CD14-positive monocyte (primary cell): ENCODE data around the gene G6PC2. TPM values are rescaled to one million over a fixed set of nuclear protein-coding genes. Genes with fewer than 3 reads are reported as not detected.
A peak's percentile ranks its signal among the peaks of the same experiment; 100 is the strongest.

Source experiments
- DNase-seq, 3 donors: peaks; one replicate each; pipeline ENCODE4 v3.0.0-alpha.2; 2011 to 2022
- H2AFZ ChIP-seq: 2 replicates; pipeline ENCODE4 v1.6.0; 2012; ENCODE audit warnings: mild to moderate bottlenecking, low read depth, low read length, inconsistent platforms; ENCODE audit not compliant: insufficient read depth, poor library complexity, severe bottlenecking
- H3K27ac ChIP-seq, 2 donors: 1 replicate in 1 of 2; 2 replicates in 1 of 2; pipeline ENCODE4 v1.5.1; 2012 to 2013; ENCODE audit warnings: low read length in 2 of 2, control low read depth in 1 of 2, inconsistent platforms in 1 of 2, low read depth in 1 of 2, mild to moderate bottlenecking in 1 of 2
- H3K27me3 ChIP-seq, 2 donors: one replicate each; pipeline versions ENCODE4 v1.6.0 to v1.6.1; 2011 to 2013; ENCODE audit warnings: low read length in 2 of 2; ENCODE audit not compliant: control insufficient read depth in 2 of 2, insufficient read depth in 2 of 2
- H3K36me3 ChIP-seq, 2 donors: replicated peaks in 1 of 2; 1 replicate in 1 of 2; 2 replicates in 1 of 2; pipeline versions ENCODE4 v1.5.1 to v1.6.1; 2012 to 2013; ENCODE audit warnings: low read length in 2 of 2, control low read depth in 1 of 2, inconsistent platforms in 1 of 2, mild to moderate bottlenecking in 1 of 2; ENCODE audit not compliant: insufficient read depth in 2 of 2, control insufficient read depth in 1 of 2
- H3K4me1 ChIP-seq, 2 donors: 1 replicate in 1 of 2; 2 replicates in 1 of 2; pipeline versions ENCODE4 v1.5.1 to v1.6.1; 2012 to 2013; ENCODE audit warnings: low read length in 2 of 2, control low read depth in 1 of 2, inconsistent platforms in 1 of 2, mild to moderate bottlenecking in 1 of 2, moderate library complexity in 1 of 2; ENCODE audit not compliant: insufficient read depth in 2 of 2, control insufficient read depth in 1 of 2
- H3K4me2 ChIP-seq: replicated peaks from 2 replicates; pipeline ENCODE3; 2012; ENCODE audit warnings: low read length, moderate library complexity, mild to moderate bottlenecking; ENCODE audit not compliant: poor library complexity, severe bottlenecking; ENCODE audit errors: extremely low read depth
- H3K4me3 ChIP-seq, 3 experiments: fragments of 200-600 bp in 1 of 3; sonication (generic) in 1 of 3; replicated peaks in 1 of 3; 1 replicate in 2 of 3; 2 replicates in 1 of 3; pipeline ENCODE4 v1.5.1; 2011 to 2013; ENCODE audit warnings: low read length in 3 of 3, mild to moderate bottlenecking in 3 of 3, control low read depth in 2 of 3, low read depth in 2 of 3, inconsistent platforms in 1 of 3, moderate library complexity in 1 of 3
- H3K79me2 ChIP-seq: 2 replicates; pipeline ENCODE4 v1.6.0; 2012; ENCODE audit warnings: mild to moderate bottlenecking, control low read depth, inconsistent platforms, low read length, moderate library complexity; ENCODE audit not compliant: insufficient read depth
- H3K9ac ChIP-seq: 2 replicates; pipeline ENCODE4 v1.6.0; 2017; ENCODE audit warnings: low read length, mild to moderate bottlenecking; ENCODE audit not compliant: insufficient read depth, poor library complexity, severe bottlenecking
- H3K9me3 ChIP-seq, 2 donors: replicated peaks in 1 of 2; 1 replicate in 1 of 2; 2 replicates in 1 of 2; pipeline versions ENCODE4 v1.5.1 to v1.6.1; 2012 to 2013; ENCODE audit warnings: low read length in 2 of 2, control low read depth in 1 of 2; ENCODE audit not compliant: control insufficient read depth in 1 of 2, insufficient read depth in 1 of 2
- H4K20me1 ChIP-seq: 2 replicates; pipeline ENCODE4 v1.6.0; 2012; ENCODE audit warnings: mild to moderate bottlenecking, low read length, control low read depth, moderate library complexity; ENCODE audit not compliant: insufficient read depth
- H3K27ac Mint-ChIP-seq, 7 donors: one replicate each; pipeline ENCODE4 v1.8.0; 2020; ENCODE audit warnings: mild to moderate bottlenecking in 7 of 7, mixed read lengths in 7 of 7, moderate library complexity in 6 of 7, inconsistent platforms in 2 of 7
- H3K27me3 Mint-ChIP-seq, 3 donors: one replicate each; pipeline ENCODE4 v1.8.0; 2021 to 2022; ENCODE audit warnings: low read depth in 3 of 3, mild to moderate bottlenecking in 3 of 3, mixed read lengths in 3 of 3, moderate library complexity in 3 of 3, inconsistent platforms in 1 of 3
- H3K36me3 Mint-ChIP-seq, 2 donors: one replicate each; pipeline ENCODE4 v1.8.0; 2020; ENCODE audit warnings: mixed read lengths in 2 of 2, inconsistent platforms in 1 of 2, mild to moderate bottlenecking in 1 of 2
- H3K4me1 Mint-ChIP-seq: one replicate; pipeline ENCODE4 v1.8.0; 2020; ENCODE audit warnings: mild to moderate bottlenecking, mixed read lengths
- H3K4me3 Mint-ChIP-seq, 2 donors: one replicate each; pipeline ENCODE4 v1.8.0; 2020; ENCODE audit warnings: mild to moderate bottlenecking in 2 of 2, mixed read lengths in 2 of 2, moderate library complexity in 1 of 2
- H3K9me3 Mint-ChIP-seq, 7 donors: one replicate each; pipeline ENCODE4 v1.8.0; 2020 to 2022; ENCODE audit warnings: mixed read lengths in 7 of 7, mild to moderate bottlenecking in 6 of 7, moderate library complexity in 6 of 7, inconsistent platforms in 2 of 7
- WGBS: methylation state at CpG from one replicate; pipeline ENCODE4 v1.1.5; 2013; ENCODE audit warnings: missing lambda C conversion rate; ENCODE audit not compliant: insufficient coverage; 5-methylcytosine and 5-hydroxymethylcytosine counted together
- intact Hi-C, 2 donors: fragments of 100-400 bp; cut with micrococcal nuclease; formaldehyde crosslinking; loops; one replicate each; pipeline versions ENCODE4 v1.15.0 to v1.15.1; 2023
- polyA plus RNA-seq, 3 donors: library from polyadenylated mRNA; depleted of rRNA in 1 of 3; unstranded in 2 of 3; stranded (reverse) in 1 of 3; fragments of 300-500 nt in 2 of 3; fragments of >200 nt in 1 of 3; fragmentation: Illumina TruSeq in 2 of 3; gene quantifications; 1 replicate in 2 of 3; 2 replicates in 1 of 3; pipeline ENCODE4 v1.2.3, GENCODE V29; 2012 to 2021
- TF ChIP-seq, protein P1 (sequence below): fragments of 200-600 bp; IDR thresholded peaks from one replicate; pipeline ENCODE4 v1.8.0; 2022; ENCODE audit warnings: antibody characterized with exemption, mild to moderate bottlenecking

G6PC2 gene
- polyA plus RNA-seq, 3 donors = not detected

DNA sequence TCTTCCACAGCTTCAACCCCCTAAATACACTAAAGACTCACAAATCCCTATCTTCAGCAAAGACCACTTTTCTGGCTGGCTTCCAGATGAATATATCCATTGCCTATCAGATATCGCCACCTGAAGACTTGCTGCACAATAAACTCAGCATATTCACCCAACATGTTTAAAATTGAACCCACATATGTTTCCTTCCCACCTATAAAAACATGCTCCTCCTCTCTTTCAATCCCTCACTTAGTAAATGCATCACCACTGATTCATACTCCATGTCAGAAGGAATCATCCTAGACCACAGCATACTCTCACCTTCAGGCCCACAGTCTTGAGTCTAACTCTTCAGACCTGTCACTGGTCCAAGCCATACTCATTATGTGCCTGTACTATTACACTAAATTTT is 16.1 kb upstream of the G6PC2 start:
- Mint-ChIP-seq H3K27me3 (no peaks in the 10 kb centered on the region), H3K4me1 (peaks cover 11% of the 10 kb centered on the region), H3K36me3 (peaks cover 26 to 50% of the 10 kb centered on the region in 2 donors), H3K4me3 (no peak overlapping the region), H3K9me3 (no peaks in the 10 kb centered on the region), H3K27ac (no peak overlapping the region)
- Histone ChIP-seq H3K27me3 (no peaks in the 10 kb centered on the region), H3K9me3 (no peaks in the 10 kb centered on the region), H3K27ac (no peak overlapping the region), H3K4me2 (no peak overlapping the region), H2AFZ (no peak overlapping the region), H3K9ac (no peak overlapping the region), H3K79me2 (peaks cover 38% of the 10 kb centered on the region), H3K36me3 (peaks cover 16 to 38% of the 10 kb centered on the region in 2 donors), H3K4me1 (peaks cover 6 to 8% of the 10 kb centered on the region in 2 donors), H4K20me1 (no peaks in the 10 kb centered on the region), H3K4me3 (no peak overlapping the region)
- intact Hi-C loops = no loop called here
- 92% methylated on average over 1 of the region's 1 CpG for WGBS
- TF ChIP-seq, protein P1, sequence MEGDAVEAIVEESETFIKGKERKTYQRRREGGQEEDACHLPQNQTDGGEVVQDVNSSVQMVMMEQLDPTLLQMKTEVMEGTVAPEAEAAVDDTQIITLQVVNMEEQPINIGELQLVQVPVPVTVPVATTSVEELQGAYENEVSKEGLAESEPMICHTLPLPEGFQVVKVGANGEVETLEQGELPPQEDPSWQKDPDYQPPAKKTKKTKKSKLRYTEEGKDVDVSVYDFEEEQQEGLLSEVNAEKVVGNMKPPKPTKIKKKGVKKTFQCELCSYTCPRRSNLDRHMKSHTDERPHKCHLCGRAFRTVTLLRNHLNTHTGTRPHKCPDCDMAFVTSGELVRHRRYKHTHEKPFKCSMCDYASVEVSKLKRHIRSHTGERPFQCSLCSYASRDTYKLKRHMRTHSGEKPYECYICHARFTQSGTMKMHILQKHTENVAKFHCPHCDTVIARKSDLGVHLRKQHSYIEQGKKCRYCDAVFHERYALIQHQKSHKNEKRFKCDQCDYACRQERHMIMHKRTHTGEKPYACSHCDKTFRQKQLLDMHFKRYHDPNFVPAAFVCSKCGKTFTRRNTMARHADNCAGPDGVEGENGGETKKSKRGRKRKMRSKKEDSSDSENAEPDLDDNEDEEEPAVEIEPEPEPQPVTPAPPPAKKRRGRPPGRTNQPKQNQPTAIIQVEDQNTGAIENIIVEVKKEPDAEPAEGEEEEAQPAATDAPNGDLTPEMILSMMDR = no peak
- no peak for DNase-seq

GRCh38 chr2:168889635-168890005 is 11.5 kb upstream of the G6PC2 start:
- intact Hi-C loops = no loop called here
- Mint-ChIP-seq H3K4me1 (peaks cover 15% of the 10 kb centered on the region), H3K4me3 (peak overlapping the region; percentile 97 to 98), H3K36me3 (peaks cover 17 to 29% of the 10 kb centered on the region in 2 donors), H3K9me3 (no peaks in the 10 kb centered on the region), H3K27ac (peak overlapping the region in 1 of 7 donors; percentile 7), H3K27me3 (peaks cover 3 to 8% (median 6%) of the 10 kb centered on the region in 3 donors)
- TF ChIP-seq, protein P1 = no peak
- Histone ChIP-seq H3K36me3 (peaks cover 14 to 30% of the 10 kb centered on the region in 2 donors), H3K9me3 (no peaks in the 10 kb centered on the region), H3K27me3 (peaks cover 3% of the 10 kb centered on the region in 2 donors), H3K79me2 (peaks cover 25% of the 10 kb centered on the region), H3K4me1 (peaks cover 10 to 17% of the 10 kb centered on the region in 2 donors), H3K9ac (peak overlapping the region; percentile 40), H2AFZ (peak overlapping the region; percentile 92), H3K27ac (no peak overlapping the region), H4K20me1 (no peaks in the 10 kb centered on the region), H3K4me3 (peak overlapping the region; percentile 73 to 84 (median 77)), H3K4me2 (peak overlapping the region; percentile 95)
- WGBS = no CpG with 5 or more reads among the region's 3 CpGs
- DNase-seq = no peak
